Measurements from ENCODE around the gene KRTAP5-10.
A peak's percentile ranks its signal among the peaks of the same experiment; 100 is the strongest.
"Not testable (repeated sequence)": the region's sequence is repeated elsewhere in the genome, so short reads cannot be mapped to it uniquely, and the experiment has no call there.

The KRTAP5-10 gene

GRCh38 chr11:71577469-71578004 is 12.2 kb downstream of the KRTAP5-10 start:
- H3K23ac ChIP-seq (ENCODE audit: low read length in 2 of 2) = no peak overlapping the region
- WGBS = 88% methylated on average over 7 of the region's 7 CpGs
- H3K4me3 ChIP-seq (ENCODE audit: insufficient read depth in 1 of 2, low read depth in 1 of 2, low read length in 2 of 2) = no peak overlapping the region
- no peak overlapping the region for H3K14ac ChIP-seq (ENCODE audit: low read length in 2 of 2)
- H3K18ac ChIP-seq (ENCODE audit: low read depth in 1 of 2, low read length in 2 of 2) = no peak overlapping the region
- no peak overlapping the region for H2BK5ac ChIP-seq (ENCODE audit: low read depth, low read length, poor library complexity, severe bottlenecking)
- no peak overlapping the region for H4K8ac ChIP-seq (ENCODE audit: low read length)
- H2AFZ ChIP-seq (ENCODE audit: low read depth, low read length) = no peak overlapping the region
- no peaks in the 10 kb centered on the region for H3K79me1 ChIP-seq (replicated peaks; ENCODE audit: low read length, poor library complexity, severe bottlenecking)
- no peak overlapping the region for H3K4me2 ChIP-seq (ENCODE audit: low read length, poor library complexity, severe bottlenecking)
- no peak overlapping the region for H4K91ac ChIP-seq (ENCODE audit: low read length)
- H3K27ac ChIP-seq (ENCODE audit: low read length, poor library complexity, severe bottlenecking) = no peak overlapping the region
- H3K36me3 ChIP-seq (ENCODE audit: control insufficient read depth in 1 of 2, insufficient read depth in 2 of 2, low read depth in 1 of 2, low read length in 2 of 2) = no peaks in the 10 kb centered on the region
- H3K4me1 ChIP-seq (ENCODE audit: control insufficient read depth, insufficient read depth, low read depth, low read length) = no peaks in the 10 kb centered on the region
- no peak overlapping the region for H2AK5ac ChIP-seq (ENCODE audit: low read length, severe bottlenecking)
- no peak overlapping the region for H2BK15ac ChIP-seq (ENCODE audit: low read depth, poor library complexity, severe bottlenecking)
- H3K9ac ChIP-seq (ENCODE audit: low read length) = no peak overlapping the region
- DNase-seq = no peak
- peaks cover 23 to 67% of the 10 kb centered on the region in 2 experiments for H3K27me3 ChIP-seq (ENCODE audit: control insufficient read depth in 1 of 2, insufficient read depth in 1 of 2, low read length in 2 of 2)
- H2BK12ac ChIP-seq (ENCODE audit: low read length in 2 of 2) = no peak overlapping the region
- no peak overlapping the region for H2BK120ac ChIP-seq (ENCODE audit: low read depth, low read length)
- no peaks in the 10 kb centered on the region for H3K9me3 ChIP-seq (ENCODE audit: control insufficient read depth, low read length)
- no peak overlapping the region for H3K4ac ChIP-seq (ENCODE audit: low read depth in 1 of 2, low read length in 2 of 2)

GRCh38 chr11:71579513-71579912 is 14.2 kb downstream of the KRTAP5-10 start:
- not testable (repeated sequence) for DNase-seq; H3K27ac ChIP-seq (ENCODE audit: low read length, poor library complexity, severe bottlenecking); H4K91ac ChIP-seq (ENCODE audit: low read length); H3K23ac ChIP-seq (ENCODE audit: low read length in 2 of 2); H2AK5ac ChIP-seq (ENCODE audit: low read length, severe bottlenecking); H3K4ac ChIP-seq (ENCODE audit: low read depth in 1 of 2, low read length in 2 of 2); H3K4me2 ChIP-seq (ENCODE audit: low read length, poor library complexity, severe bottlenecking); H3K4me3 ChIP-seq (ENCODE audit: insufficient read depth in 1 of 2, low read depth in 1 of 2, low read length in 2 of 2); H3K4me1 ChIP-seq (ENCODE audit: control insufficient read depth, insufficient read depth, low read depth, low read length); H4K8ac ChIP-seq (ENCODE audit: low read length); H2BK5ac ChIP-seq (ENCODE audit: low read depth, low read length, poor library complexity, severe bottlenecking); H2BK12ac ChIP-seq (ENCODE audit: low read length in 2 of 2); H3K9ac ChIP-seq (ENCODE audit: low read length); H3K79me1 ChIP-seq (replicated peaks; ENCODE audit: low read length, poor library complexity, severe bottlenecking); H2BK15ac ChIP-seq (ENCODE audit: low read depth, poor library complexity, severe bottlenecking); H3K18ac ChIP-seq (ENCODE audit: low read depth in 1 of 2, low read length in 2 of 2); H3K14ac ChIP-seq (ENCODE audit: low read length in 2 of 2); H2AFZ ChIP-seq (ENCODE audit: low read depth, low read length); H3K9me3 ChIP-seq (ENCODE audit: control insufficient read depth, low read length); H2BK120ac ChIP-seq (ENCODE audit: low read depth, low read length); H3K36me3 ChIP-seq (ENCODE audit: control insufficient read depth in 1 of 2, insufficient read depth in 2 of 2, low read depth in 1 of 2, low read length in 2 of 2)
- peaks cover 20 to 60% of the 10 kb centered on the region in 2 experiments for H3K27me3 ChIP-seq (ENCODE audit: control insufficient read depth in 1 of 2, insufficient read depth in 1 of 2, low read length in 2 of 2)
- WGBS = 85% methylated on average over 5 of the region's 7 CpGs

GRCh38 chr11:71580057-71581003 is 15.0 kb downstream of the KRTAP5-10 start:
- Histone ChIP-seq H3K4me3 (ENCODE audit: insufficient read depth in 1 of 2, low read depth in 1 of 2, low read length in 2 of 2) (no peak overlapping the region), H2BK5ac (ENCODE audit: low read depth, low read length, poor library complexity, severe bottlenecking) (no peak overlapping the region)

GRCh38 chr11:71581826-71582225 is 16.5 kb downstream of the KRTAP5-10 start:
- no peak for DNase-seq
- Histone ChIP-seq H3K36me3 (ENCODE audit: control insufficient read depth in 1 of 2, insufficient read depth in 2 of 2, low read depth in 1 of 2, low read length in 2 of 2) (no peaks in the 10 kb centered on the region), H3K9ac (ENCODE audit: low read length) (no peak overlapping the region), H2BK15ac (ENCODE audit: low read depth, poor library complexity, severe bottlenecking) (no peak overlapping the region), H4K8ac (ENCODE audit: low read length) (no peak overlapping the region), H3K9me3 (ENCODE audit: control insufficient read depth, low read length) (no peaks in the 10 kb centered on the region), H2AFZ (ENCODE audit: low read depth, low read length) (no peak overlapping the region), H2BK120ac (ENCODE audit: low read depth, low read length) (no peak overlapping the region), H3K27ac (ENCODE audit: low read length, poor library complexity, severe bottlenecking) (no peak overlapping the region), H4K91ac (ENCODE audit: low read length) (no peak overlapping the region), H3K4me2 (ENCODE audit: low read length, poor library complexity, severe bottlenecking) (no peak overlapping the region), H3K14ac (ENCODE audit: low read length in 2 of 2) (no peak overlapping the region), H2BK12ac (ENCODE audit: low read length in 2 of 2) (no peak overlapping the region), H3K23ac (ENCODE audit: low read length in 2 of 2) (no peak overlapping the region), H3K79me1 (replicated peaks; ENCODE audit: low read length, poor library complexity, severe bottlenecking) (no peaks in the 10 kb centered on the region), H3K27me3 (ENCODE audit: control insufficient read depth in 1 of 2, insufficient read depth in 1 of 2, low read length in 2 of 2) (peaks cover 14 to 39% of the 10 kb centered on the region in 2 experiments), H3K18ac (ENCODE audit: low read depth in 1 of 2, low read length in 2 of 2) (no peak overlapping the region), H3K4ac (ENCODE audit: low read depth in 1 of 2, low read length in 2 of 2) (no peak overlapping the region), H2AK5ac (ENCODE audit: low read length, severe bottlenecking) (no peak overlapping the region), H3K4me3 (ENCODE audit: insufficient read depth in 1 of 2, low read depth in 1 of 2, low read length in 2 of 2) (no peak overlapping the region), H2BK5ac (ENCODE audit: low read depth, low read length, poor library complexity, severe bottlenecking) (no peak overlapping the region), H3K4me1 (ENCODE audit: control insufficient read depth, insufficient read depth, low read depth, low read length) (peaks cover 1% of the 10 kb centered on the region)
- 84% methylated on average over 4 of the region's 4 CpGs for WGBS

More at GRCh38 chr11:71580057-71581003, 15.0 kb downstream of the KRTAP5-10 start:
- no peaks in the 10 kb centered on the region for H3K79me1 ChIP-seq (replicated peaks; ENCODE audit: low read length, poor library complexity, severe bottlenecking)
- no peak overlapping the region for H3K27ac ChIP-seq (ENCODE audit: low read length, poor library complexity, severe bottlenecking)
- H3K4ac ChIP-seq (ENCODE audit: low read depth in 1 of 2, low read length in 2 of 2) = no peak overlapping the region
- no peak overlapping the region for H3K4me2 ChIP-seq (ENCODE audit: low read length, poor library complexity, severe bottlenecking)
- no peak overlapping the region for H3K18ac ChIP-seq (ENCODE audit: low read depth in 1 of 2, low read length in 2 of 2)
- peaks cover 20 to 52% of the 10 kb centered on the region in 2 experiments for H3K27me3 ChIP-seq (ENCODE audit: control insufficient read depth in 1 of 2, insufficient read depth in 1 of 2, low read length in 2 of 2)
- H3K9ac ChIP-seq (ENCODE audit: low read length) = no peak overlapping the region
- DNase-seq = peak; percentile 52
- no peak overlapping the region for H2AK5ac ChIP-seq (ENCODE audit: low read length, severe bottlenecking)
- H3K14ac ChIP-seq (ENCODE audit: low read length in 2 of 2) = no peak overlapping the region
- H3K4me1 ChIP-seq (ENCODE audit: control insufficient read depth, insufficient read depth, low read depth, low read length) = no peaks in the 10 kb centered on the region
- H2BK15ac ChIP-seq (ENCODE audit: low read depth, poor library complexity, severe bottlenecking) = no peak overlapping the region
- no peak overlapping the region for H2AFZ ChIP-seq (ENCODE audit: low read depth, low read length)
- WGBS = 11% methylated on average over 5 of the region's 8 CpGs
- H3K9me3 ChIP-seq (ENCODE audit: control insufficient read depth, low read length) = no peaks in the 10 kb centered on the region
- no peak overlapping the region for H3K23ac ChIP-seq (ENCODE audit: low read length in 2 of 2)
- no peak overlapping the region for H4K8ac ChIP-seq (ENCODE audit: low read length)
- no peaks in the 10 kb centered on the region for H3K36me3 ChIP-seq (ENCODE audit: control insufficient read depth in 1 of 2, insufficient read depth in 2 of 2, low read depth in 1 of 2, low read length in 2 of 2)
- no peak overlapping the region for H2BK120ac ChIP-seq (ENCODE audit: low read depth, low read length)
- H2BK12ac ChIP-seq (ENCODE audit: low read length in 2 of 2) = no peak overlapping the region
- no peak overlapping the region for H4K91ac ChIP-seq (ENCODE audit: low read length)

All from mesenchymal stem cell (in vitro differentiated cells and primary cell).